Loucy (cell line): ENCODE results near the gene ADIPOQ.
"Not testable (repeated sequence)": the region's sequence is repeated elsewhere in the genome, so short reads cannot be mapped to it uniquely, and the experiment has no call there.

Source experiments
- CTCF ChIP-seq: fragments of 200-600 bp; sonication (generic); conservative IDR thresholded peaks from 2 replicates; pipeline ENCODE4 v1.5.1; 2014; ENCODE audit warnings: mild to moderate bottlenecking, antibody characterized with exemption, low read length
- EZH2phosphoT487 ChIP-seq: fragments of 200-600 bp; IDR thresholded peaks from 2 replicates; pipeline ENCODE4 v1.6.1; 2018; ENCODE audit warnings: antibody characterized with exemption, mild to moderate bottlenecking, moderate library complexity, borderline replicate concordance

- not testable (repeated sequence) for TF ChIP-seq CTCF, EZH2phosphoT487
Observed at GRCh38 chr3:186866095-186866494, 23.6 kb downstream of the ADIPOQ start.
